Kidney glomerular epithelial cell (primary cell): ENCODE data around the gene WDFY4.

ENCODE experiments used
- DNase-seq: peaks from one replicate; lab custom pipeline; 2025; lab: John Stamatoyannopoulos, UW

The WDFY4 gene

GRCh38 chr10:48817141-48817540 is 132.5 kb downstream of the WDFY4 start:
- no peak for DNase-seq

- no peak for DNase-seq
These were observed 133.4 kb downstream of the WDFY4 start for GRCh38 chr10:48818081-48818480.

GRCh38 chr10:48818861-48819520 is 134.3 kb downstream of the WDFY4 start:
- no peak for DNase-seq

GRCh38 chr10:48819783-48820182 is 135.1 kb downstream of the WDFY4 start:
- DNase-seq: no peak

GRCh38 chr10:48820231-48820630 is 135.6 kb downstream of the WDFY4 start:
- DNase-seq: no peak

- DNase-seq: no peak
These were observed 136.0 kb downstream of the WDFY4 start for GRCh38 chr10:48820699-48821098.

- no peak for DNase-seq
These were observed 136.4 kb downstream of the WDFY4 start for GRCh38 chr10:48821111-48821510.

- no peak for DNase-seq
These were observed 137.0 kb downstream of the WDFY4 start for GRCh38 chr10:48821692-48822091.

GRCh38 chr10:48833674-48834073 is 149.0 kb downstream of the WDFY4 start:
- DNase-seq: no peak

- no peak for DNase-seq
These were observed 149.7 kb downstream of the WDFY4 start for GRCh38 chr10:48834189-48834965.

GRCh38 chr10:48835781-48836180 is 151.1 kb downstream of the WDFY4 start:
- DNase-seq: no peak

GRCh38 chr10:48836605-48837004 is 151.9 kb downstream of the WDFY4 start:
- no peak for DNase-seq

GRCh38 chr10:48838834-48839233 is 154.2 kb downstream of the WDFY4 start:
- no peak for DNase-seq

GRCh38 chr10:48839809-48840679 is 155.4 kb downstream of the WDFY4 start:
- no peak for DNase-seq

GRCh38 chr10:48842231-48842630 is 157.6 kb downstream of the WDFY4 start:
- no peak for DNase-seq

- DNase-seq: no peak
These were observed 158.5 kb downstream of the WDFY4 start for GRCh38 chr10:48843198-48843597.

GRCh38 chr10:48844616-48845015 is 159.9 kb downstream of the WDFY4 start:
- DNase-seq: no peak

- no peak for DNase-seq
These were observed 160.8 kb downstream of the WDFY4 start for GRCh38 chr10:48845512-48845911.

- no peak for DNase-seq
These were observed 163.0 kb downstream of the WDFY4 start for GRCh38 chr10:48847691-48848090.

- DNase-seq: no peak
These were observed 172.2 kb downstream of the WDFY4 start for GRCh38 chr10:48856855-48857254.

- DNase-seq: no peak
These were observed 187.6 kb downstream of the WDFY4 start for GRCh38 chr10:48872234-48872633.

GRCh38 chr10:48878091-48878490 is 193.4 kb downstream of the WDFY4 start:
- DNase-seq: no peak

- DNase-seq: no peak
These were observed 194.8 kb downstream of the WDFY4 start for GRCh38 chr10:48879451-48879850.
